ENCODE results near the gene PDK3.

Gene PDK3

DNA sequence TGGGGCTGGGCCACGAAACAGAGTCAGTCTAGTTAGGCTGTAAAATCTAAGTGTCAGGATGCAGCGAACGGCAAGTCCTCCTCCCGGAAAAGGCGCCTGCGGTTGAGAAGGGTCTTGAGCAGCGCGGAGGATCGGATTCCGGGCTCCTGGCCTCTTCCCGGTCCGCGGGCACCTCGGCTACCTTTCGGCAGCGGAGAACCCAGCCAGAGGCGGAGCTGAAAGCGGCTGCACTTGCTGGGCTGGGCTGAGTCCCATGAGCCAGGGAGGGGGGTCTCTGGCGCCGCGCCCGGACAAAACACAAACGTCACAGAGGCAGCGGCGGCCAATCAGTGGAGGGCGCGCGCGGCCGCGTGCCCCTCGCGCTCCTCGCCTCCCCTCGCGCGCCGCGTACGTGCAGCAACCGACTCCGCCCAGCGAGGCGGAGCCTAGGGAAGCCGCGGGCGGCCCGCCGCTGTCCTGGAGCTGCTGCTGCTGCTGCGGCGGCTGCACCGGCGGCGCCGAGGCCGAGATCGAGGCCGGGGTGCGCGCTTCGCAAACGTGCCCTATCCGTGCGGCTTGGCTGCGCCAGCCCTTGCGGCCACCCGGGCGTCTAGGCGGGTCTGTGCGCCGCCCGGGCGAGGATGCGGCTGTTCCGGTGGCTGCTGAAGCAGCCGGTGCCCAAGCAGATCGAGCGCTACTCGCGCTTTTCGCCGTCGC, at the start of gene PDK3:
Gene PDK3 (plus strand): TSS at position 451 of the 696 bp plus-strand sequence. CDS start 170 bp downstream, at position 621.
- peak; percentile 79 for DNase-seq (ENCODE audit: low spot score)

DNA sequence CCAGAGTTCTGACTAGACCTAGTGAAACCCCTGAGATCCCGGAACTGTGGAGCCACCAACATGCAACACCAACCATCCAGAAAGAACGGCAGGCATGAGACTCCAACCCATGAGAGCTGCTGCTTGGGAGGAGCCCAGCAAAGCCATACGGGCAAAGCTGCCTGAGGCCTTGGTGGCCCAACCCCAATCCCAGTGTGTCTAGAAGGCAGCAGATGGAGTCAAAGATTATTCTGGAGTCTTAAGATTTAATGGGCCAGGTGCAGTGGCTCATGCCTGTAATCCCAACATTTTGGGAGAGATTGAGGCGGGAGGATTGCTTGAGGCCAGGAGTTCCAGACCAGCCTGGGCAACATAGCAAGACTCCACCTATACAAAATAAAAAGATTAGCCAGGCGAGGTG, 49.2 kb upstream of the PDK3 start:
- DNase-seq (ENCODE audit: low spot score) = no peak

DNA sequence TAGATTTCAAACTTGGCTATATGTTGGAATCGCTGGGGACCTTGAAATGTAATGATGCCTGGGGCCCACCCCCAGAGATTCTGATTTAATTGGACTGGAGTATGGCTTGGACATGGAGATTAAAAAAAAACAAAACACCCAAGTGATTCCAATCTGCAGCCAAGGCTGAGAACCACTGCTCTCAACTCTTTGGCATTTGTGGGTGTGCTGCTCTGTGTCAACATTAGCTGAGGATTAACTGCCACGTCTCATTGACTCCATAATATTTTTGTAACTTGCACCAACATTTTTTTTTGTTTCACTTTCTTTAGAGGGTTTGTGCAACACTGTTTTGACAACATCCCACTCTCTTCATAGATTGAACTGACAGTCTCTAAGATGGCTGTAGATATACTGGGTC, 41.1 kb upstream of the PDK3 start:
- no peak for DNase-seq (ENCODE audit: low spot score)

DNA sequence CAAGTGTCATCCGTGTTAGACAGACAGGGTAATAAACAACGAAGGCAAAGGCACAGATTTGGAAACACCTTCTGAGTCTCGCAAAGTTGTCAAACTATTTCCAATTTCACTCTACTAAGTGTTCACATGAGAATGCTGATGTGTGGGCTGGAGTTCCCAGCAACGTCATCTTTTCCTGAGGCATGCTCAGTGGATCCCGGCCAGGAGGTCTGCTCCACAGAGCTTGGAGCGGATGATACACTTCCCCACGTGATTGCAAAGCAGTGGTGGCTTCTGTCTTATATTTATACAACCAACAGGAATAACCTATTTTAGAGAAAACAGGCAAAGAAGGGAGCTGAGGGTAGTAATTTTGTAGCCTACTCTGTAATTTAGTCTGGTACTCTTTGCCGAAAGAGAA, 40.1 kb upstream of the PDK3 start:
- no peak for DNase-seq (ENCODE audit: low spot score)

DNA sequence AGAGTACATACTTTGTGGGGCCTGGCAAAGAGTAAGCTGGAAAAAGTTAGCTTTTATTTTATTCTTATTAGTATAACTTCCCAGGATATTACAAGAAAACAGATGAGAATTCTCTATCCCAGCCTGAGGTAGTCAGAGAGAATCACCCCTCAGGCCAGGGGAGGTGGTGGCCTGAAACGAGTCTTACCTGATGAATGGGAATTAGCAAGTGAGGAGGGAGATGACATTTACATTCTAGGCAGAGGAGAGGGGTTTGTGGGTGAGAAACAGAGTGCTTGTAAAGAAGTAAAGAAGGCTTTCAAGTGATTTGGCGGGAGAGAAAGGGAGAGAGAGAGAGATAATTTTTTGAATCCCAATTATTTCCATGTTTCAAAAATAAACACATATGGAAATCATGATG, 39.3 kb upstream of the PDK3 start:
- DNase-seq (ENCODE audit: low spot score) = no peak

DNA sequence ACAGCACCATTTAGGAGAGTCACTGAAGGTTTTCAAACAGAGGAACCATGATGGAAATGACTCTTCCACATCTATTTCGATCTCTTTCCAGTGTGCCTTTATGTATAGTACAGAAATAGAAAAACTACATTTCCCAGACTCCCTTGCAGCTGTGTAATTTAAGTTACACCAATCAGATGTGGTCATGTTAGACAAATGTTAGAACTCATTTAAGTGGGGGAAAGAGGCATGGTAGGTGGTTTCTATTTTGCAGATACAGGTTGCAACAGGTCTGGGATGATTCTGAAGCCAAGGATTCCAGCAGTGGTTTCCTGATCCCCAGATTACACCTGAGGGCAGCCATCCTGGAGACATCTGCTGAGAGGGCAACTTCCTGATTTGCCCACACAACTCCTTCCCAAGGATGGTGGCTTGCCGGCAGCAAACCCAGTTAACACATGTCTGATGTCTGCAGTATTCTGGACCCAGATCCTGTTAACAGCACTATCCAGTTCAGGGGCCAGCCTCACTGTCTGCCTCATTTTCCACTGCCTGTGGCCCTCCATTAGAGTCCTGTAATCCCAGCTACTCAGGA, 38.7 kb upstream of the PDK3 start:
- no peak for DNase-seq (ENCODE audit: low spot score)

DNA sequence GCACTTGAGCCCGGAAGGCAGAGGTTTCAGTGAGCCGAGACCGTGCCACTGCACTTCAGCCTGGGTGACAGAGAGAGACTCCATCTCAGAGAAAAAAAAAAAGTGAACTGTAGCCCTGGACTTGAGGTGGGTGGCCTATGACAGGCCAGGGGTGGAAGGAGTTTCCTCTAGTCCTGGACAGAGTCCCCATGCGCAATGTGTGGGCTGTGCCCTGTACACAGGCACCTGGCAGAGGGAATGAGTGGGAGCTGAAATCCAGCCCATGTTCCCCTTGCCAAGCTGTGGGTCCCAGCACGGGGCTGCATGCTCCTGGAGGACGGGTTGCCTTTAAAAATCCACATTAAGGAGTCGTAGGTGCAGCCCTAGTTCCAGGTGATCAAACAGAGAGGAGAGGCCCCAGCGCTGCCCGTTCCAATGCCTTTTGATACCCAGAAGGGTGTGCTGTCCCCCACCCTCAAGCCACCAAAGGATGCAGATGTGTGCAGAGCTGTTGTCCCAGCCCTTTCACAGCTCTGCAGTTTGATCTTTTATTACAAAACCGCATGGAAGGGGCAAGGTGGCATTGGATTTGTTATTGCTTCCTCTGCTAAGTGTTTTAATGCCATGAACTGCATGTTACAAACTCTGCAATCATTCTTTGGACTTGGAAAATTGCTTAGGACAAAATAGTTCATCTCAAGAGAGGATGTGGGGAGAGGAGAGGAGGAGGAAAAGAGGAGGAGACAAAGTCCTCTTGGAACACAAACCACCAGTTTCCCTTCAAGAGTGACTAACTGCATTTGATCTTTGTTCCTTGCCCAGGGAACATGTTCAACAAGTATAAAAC, 38.0 kb upstream of the PDK3 start:
- DNase-seq (ENCODE audit: low spot score) = no peak

DNA sequence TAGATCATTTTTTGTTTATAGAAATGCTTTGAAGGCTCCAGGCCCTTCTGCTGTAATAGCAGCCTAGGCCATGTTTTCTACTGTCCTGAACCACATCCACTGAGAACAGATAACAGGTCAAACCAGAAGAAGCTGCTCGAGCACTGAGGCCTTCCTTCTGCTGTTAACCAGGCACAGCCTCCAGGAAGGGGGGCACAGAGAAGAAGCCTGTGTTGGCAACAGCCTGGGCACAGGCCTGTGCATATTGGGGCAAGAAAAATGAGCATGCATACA, 37.4 kb upstream of the PDK3 start:
- DNase-seq (ENCODE audit: low spot score) = no peak

DNA sequence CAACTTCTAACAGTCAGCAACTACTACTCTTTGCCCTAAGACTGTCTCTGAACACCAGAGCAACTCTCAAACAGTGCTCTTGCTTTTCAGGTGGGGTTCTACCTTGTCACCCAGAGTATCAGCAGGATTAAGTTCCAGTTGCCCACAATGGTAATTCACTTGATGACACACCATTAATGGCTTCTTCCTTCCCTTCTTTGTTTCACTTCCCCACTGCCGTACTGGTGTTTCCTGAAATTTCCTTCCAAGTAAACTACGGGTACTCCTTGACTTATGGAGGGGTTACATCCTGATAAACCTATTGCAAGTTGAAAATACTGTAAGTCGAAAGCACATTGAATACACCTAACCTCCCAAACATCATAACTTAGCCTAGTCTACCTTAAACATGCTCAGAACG, 36.6 kb upstream of the PDK3 start:
- no peak for DNase-seq (ENCODE audit: low spot score)

DNA sequence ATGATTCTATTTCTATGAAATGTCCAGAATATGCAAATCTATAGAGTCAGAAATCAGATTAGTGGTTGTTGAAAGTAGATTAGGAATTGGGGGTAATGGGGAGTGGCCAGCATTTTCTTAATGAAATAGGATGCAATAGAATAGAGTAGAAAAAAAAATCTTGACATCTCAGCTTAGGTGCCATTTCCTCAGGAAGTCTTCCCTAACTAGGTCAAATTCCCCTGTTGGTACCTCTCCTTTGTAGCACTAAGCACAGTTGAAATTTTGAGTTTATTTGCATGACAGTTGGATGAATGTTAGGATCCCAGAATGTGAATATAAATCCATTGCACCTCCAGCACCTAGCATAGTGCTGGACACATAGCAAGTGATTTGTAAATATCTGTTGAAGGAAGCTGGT, 30.0 kb upstream of the PDK3 start:
- DNase-seq (ENCODE audit: low spot score) = no peak

DNA sequence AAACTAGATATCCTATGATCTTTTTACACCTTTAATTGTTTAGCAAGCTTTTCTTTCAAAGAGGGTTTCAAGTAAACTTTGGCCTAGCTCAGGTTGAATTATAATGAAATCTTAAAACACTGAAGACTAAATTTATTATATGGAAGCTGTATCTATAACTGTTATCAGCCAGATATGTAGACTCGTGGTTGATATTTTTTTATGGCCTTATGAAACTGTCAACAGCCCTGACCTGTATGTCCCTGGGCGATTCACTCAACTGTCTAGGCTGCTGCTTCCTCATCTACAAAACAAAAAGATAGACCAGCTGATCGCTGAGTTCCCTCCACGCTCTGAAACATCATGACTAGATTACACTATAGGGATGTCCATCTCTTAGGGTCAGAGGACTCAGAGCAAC, 21.2 kb upstream of the PDK3 start:
- DNase-seq (ENCODE audit: low spot score) = no peak

DNA sequence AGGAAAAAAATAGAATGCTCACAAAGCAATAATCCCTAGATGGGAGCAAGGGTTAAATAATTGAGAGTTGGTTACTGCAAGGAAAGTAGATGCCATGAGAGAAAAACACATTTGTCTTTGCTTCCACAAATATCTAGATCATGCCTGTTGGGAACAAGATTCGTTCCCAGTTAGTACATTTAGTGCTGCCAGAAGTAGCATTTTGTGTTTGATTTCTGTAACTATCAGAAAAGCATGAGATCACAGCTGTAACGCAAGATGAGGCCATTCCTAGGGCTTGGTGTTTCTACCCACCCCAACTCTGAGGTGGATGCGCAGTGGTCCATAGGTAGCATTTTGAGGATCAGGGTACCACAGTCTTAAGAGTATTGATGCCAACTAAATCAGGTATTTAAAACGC, 20.4 kb upstream of the PDK3 start:
- no peak for DNase-seq (ENCODE audit: low spot score)

DNA sequence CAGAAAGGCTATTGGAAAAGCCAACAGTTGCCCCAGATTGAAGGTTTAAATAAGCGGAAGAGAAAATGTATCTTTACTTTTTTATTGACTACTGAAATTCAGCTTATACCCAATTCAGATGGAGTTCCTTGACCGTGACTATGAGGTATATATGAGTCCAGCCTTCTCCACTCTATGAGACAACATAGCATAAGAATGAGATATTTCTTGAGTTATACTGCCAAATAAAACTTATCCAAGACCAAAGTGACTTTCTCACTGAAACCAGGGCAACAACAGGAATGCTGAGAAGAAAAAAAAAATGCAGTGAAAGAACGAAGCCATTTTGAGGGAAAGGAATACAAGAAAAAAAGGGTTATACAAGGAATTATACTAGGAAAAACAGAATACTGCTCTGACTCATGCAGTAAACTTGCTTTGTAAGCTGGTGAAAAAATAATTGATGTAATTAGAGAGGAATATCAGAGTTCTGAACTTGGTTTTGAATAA, 16.3 kb upstream of the PDK3 start:
- no peak for DNase-seq (ENCODE audit: low spot score)

DNA sequence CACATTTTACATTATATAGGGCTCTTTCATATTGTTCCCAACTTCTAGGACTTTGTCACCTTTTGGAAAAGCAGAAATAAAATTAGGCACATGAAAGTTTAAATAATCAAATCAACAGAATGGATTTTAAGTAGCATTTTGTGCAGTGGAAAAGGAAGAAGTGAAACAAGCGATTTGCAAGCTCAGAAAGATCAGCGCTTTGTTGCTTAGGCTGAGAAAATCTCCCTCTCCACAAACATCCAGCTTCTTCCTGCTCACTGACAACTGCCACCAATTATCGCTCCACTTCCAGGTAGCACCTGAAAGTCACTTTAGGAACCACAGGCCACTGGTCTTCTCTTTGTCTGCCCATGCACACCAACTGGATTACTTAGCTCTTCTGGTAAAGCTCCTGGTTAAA, 2.0 kb upstream of the PDK3 start:
- no peak for DNase-seq (ENCODE audit: low spot score)

DNA sequence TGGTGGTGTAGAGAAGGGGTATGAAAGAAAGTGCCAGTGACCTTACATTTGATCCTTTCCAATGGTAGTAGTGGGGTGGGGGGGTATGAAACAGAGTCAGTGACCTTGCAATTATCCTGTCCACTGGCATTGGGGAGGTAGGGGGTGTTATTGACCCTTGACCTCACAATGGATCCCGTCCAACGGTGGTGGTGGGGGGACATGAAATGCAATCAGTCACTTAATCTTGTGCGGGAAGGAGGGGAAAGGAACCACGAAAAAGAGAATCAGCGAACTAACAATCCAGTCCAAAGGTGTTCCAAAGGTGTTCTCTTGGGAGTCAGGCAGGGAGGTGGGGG, 619 bp upstream of the PDK3 start:
- no peak for DNase-seq (ENCODE audit: low spot score)

DNA sequence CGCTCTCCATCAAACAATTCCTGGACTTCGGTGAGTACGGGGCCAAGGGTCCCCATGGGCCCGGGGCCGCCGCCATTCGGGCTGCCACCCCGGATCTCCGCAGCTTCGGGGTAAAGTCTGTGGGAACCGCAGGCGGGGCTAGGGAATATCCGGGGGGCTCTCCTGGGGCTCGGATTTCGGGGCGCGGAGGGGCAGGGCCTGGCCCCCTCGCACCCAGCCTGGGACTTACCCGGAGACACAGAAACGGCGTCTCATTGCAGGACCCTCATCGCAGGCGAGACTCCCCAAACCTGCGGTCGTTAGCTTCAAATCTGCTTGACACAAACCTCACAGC, 413 bp downstream of the PDK3 start:
- DNase-seq (ENCODE audit: low spot score) = no peak

DNA sequence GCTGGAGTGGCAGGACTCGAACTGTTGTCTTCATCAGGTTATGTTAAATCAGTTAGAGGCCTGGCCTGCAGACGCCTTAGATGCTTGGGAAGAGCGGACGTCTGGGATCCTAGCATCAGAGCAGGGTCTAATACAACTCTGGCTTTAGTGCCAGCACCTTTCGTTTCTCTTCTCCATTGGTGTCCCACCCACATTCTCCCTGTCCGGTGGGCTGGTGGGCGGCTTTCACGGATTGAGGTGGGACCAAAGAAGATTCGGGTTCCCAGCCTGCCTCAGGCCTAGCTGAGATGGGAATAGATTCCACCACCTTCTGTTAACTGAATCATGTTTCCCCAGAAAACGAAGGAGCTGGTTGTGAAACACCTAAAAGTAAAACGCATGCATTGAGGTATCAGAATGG, 939 bp downstream of the PDK3 start:
- no peak for DNase-seq (ENCODE audit: low spot score)

DNA sequence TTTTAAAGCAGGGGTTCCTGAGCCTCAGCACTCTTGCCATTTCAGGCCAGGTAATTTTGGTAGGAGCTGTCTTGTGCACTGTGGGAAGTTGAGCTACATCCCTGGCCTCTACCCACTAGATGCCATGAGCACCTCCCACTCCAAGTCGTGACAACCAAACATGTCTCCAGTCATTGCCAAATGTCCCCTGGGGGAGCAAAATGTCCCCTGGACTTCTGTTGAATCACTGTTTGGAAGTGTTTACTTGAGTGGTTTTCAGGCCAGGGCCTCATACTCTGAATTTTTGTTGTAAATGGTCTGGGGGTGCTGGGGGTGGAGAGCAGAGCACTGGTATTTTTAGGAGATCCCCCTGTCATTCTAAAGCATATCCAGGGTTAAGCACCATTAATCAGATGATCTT, 3.2 kb downstream of the PDK3 start:
- no peak for DNase-seq (ENCODE audit: low spot score)

DNA sequence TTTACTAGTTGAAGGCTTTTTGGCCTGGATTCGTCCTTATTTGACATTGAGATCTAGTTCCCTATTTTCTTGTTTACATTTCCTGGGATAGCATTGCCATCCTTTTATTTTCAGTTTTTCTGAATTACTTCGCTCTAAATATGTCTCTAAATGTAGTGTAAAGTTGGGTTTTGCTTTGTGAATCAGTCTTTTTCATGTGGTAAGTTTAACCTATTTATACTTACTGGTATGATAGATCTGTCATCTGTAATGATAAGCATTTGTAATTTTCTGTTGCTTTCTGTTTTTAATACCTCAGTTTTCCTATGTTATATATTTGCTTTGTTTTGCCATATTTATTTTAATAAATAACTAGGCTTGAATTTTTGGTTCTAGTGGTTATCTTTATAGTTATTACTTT, 6.7 kb downstream of the PDK3 start:
- no peak for DNase-seq (ENCODE audit: low spot score)

DNA sequence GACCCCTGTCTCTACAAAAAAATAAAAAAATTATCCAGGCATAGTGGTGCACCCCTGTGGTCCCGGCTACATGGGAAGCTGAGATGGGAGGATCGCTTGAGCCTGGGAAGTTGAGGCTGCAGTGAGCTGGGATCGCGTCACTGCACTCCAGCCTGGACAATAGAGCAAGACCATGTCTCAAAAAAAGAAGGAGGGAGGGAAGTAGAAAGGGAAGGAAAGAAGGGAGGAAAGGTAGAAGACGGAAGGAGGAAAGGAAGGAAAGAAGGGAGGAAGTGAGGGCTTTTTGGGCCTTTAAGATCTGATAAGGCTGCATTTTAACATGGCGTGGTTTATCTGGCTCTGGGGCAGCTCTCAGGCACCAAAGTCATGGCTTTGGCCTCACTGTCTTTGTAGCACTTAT, 10.4 kb downstream of the PDK3 start:
- no peak for DNase-seq (ENCODE audit: low spot score)

DNA sequence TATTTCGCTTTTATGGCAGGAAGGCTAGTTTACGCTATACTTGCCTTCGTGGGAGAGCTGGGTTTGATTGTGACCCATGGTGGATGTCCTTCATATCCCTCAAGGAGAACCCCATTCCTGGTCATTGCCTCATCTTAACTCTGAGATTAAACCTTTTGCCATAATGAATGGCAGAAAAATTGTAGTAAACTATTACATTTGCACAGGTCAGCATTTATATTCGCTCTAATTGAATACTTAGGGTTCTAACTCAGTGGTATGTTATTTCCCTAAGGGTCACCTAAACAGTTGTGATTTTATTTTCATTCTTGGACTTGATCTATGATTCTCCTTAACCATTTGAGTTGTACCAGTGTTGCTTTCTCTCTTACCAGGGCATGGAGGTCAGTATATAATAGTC, 13.4 kb downstream of the PDK3 start:
- DNase-seq (ENCODE audit: low spot score) = no peak

DNA sequence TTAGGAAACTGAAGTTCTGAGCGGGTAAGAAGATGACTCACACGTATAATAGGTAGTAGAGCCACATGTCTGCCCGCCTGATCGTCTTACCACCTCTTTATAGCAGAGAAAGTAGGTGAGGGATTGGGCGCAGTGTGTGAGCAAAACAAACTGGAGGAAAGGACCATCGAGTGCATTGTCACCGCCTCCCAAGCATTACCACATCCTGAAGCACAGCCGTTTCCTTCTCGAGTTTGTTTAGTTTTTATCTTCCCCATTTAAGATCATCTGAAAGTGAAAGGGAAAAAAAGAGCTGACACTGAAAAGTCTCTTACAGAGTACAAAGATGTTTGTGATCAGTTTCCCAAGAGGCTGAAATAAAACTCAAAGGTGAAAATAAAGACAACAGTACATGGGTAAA, 14.8 kb downstream of the PDK3 start:
- no peak for DNase-seq (ENCODE audit: low spot score)

DNA sequence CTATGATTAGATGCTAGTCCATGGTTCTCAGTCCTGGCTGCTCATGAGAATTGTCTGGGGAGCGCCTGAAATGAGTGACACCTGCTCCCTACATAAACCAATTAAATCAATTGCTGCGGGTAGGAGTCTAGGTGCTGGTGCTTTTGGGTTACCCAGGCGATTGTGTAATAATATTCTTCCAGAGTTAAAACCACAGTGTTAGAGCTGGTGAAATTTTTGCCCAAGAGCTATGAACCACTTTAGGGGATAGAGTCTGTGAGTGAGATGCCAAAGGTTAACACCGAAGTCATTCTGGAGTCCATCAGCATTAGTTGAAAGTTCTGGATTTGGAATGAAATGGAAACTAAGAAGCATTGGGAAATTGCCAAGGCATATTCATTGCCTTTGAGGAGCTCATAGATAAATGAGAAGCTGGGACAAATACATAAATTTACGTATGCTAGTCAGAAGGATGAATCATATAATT, 15.3 kb downstream of the PDK3 start:
- no peak for DNase-seq (ENCODE audit: low spot score)

Data from cerebellar cortex (tissue), 1 donor.